ENCODE measurements around the gene PRKG2.

GRCh38 chr4:81217779-81218178 lies 2.8 kb upstream of the PRKG2 start:
- TF ChIP-seq CTCF (IDR thresholded peaks at IDR 0.05) (no peak), POLR2AphosphoS5 (IDR thresholded peaks at IDR 0.05; ENCODE audit: low read depth, low read length) (no peak), EZH2phosphoT487 (IDR thresholded peaks at IDR 0.05; ENCODE audit: borderline replicate concordance, low read depth) (no peak), RAD21 (IDR thresholded peaks at IDR 0.05; ENCODE audit: low read length) (no peak), JUND (IDR thresholded peaks at IDR 0.05) (no peak), TAF1 (IDR thresholded peaks at IDR 0.05; ENCODE audit: borderline replicate concordance, low read depth, low read length) (no peak), SIN3A (IDR thresholded peaks at IDR 0.05; ENCODE audit: borderline replicate concordance, low read depth, low read length) (no peak)
